GM23338 (cell line): ENCODE results near the gene RAD51AP1. TPM values are rescaled to one million over a fixed set of nuclear protein-coding genes. Genes with fewer than 3 reads are reported as not detected.

Experiments used
- ATAC-seq: fragments of 200-7000 bp; cut with Tn5 transposase; 3 replicates; pipeline ENCODE4 v1.9.1; 2020
- DNase-seq: peaks from one replicate; pipeline ENCODE4 v3.0.0-alpha.2; 2015; ENCODE audit warnings: low spot score
- H2AFZ ChIP-seq: fragments of 200-600 bp; sonication (generic); 2 replicates; pipeline ENCODE4 v1.8.0; 2016; ENCODE audit warnings: antibody characterized with exemption, mild to moderate bottlenecking, moderate library complexity
- H3F3A ChIP-seq: fragments of 200-600 bp; sonication (generic); replicated peaks from 2 replicates; pipeline ENCODE4 v1.8.0; 2017; ENCODE audit warnings: antibody characterized with exemption, mixed run types, low read depth
- H3K27ac ChIP-seq: fragments of 200-600 bp; sonication (generic); 2 replicates; pipeline ENCODE4 v1.6.1; 2016; ENCODE audit warnings: low read depth
- H3K27me3 ChIP-seq: fragments of 200-600 bp; sonication (generic); 2 replicates; pipeline ENCODE4 v1.8.0; 2016; ENCODE audit warnings: mild to moderate bottlenecking, mixed run types, moderate library complexity; ENCODE audit not compliant: insufficient read depth
- H3K36me3 ChIP-seq: fragments of 200-600 bp; sonication (generic); 2 replicates; pipeline ENCODE4 v1.8.0; 2016; ENCODE audit warnings: mild to moderate bottlenecking; ENCODE audit not compliant: insufficient read depth
- H3K4me1 ChIP-seq: fragments of 200-600 bp; sonication (generic); 2 replicates; pipeline ENCODE4 v1.8.0; 2016; ENCODE audit warnings: mild to moderate bottlenecking, moderate library complexity; ENCODE audit not compliant: insufficient read depth
- H3K4me2 ChIP-seq: fragments of 200-600 bp; sonication (generic); 2 replicates; pipeline ENCODE4 v1.7.1; 2017; ENCODE audit warnings: mixed run types
- H3K4me3 ChIP-seq: fragments of 200-600 bp; sonication (generic); 2 replicates; pipeline ENCODE4 v1.6.1; 2016; ENCODE audit warnings: mixed run types
- H3K79me2 ChIP-seq: fragments of 200-600 bp; sonication (generic); replicated peaks from 2 replicates; pipeline ENCODE4 v1.8.0; 2017; ENCODE audit warnings: mild to moderate bottlenecking; ENCODE audit not compliant: insufficient read depth
- H3K9me2 ChIP-seq: fragments of 200-600 bp; sonication (generic); 2 replicates; pipeline ENCODE4 v1.8.0; 2017; ENCODE audit not compliant: insufficient read depth
- H4K20me1 ChIP-seq: fragments of 200-600 bp; sonication (generic); replicated peaks from 2 replicates; pipeline ENCODE4 v1.8.0; 2017; ENCODE audit warnings: mild to moderate bottlenecking; ENCODE audit not compliant: insufficient read depth
- H3K27ac Mint-ChIP-seq: 2 replicates; pipeline ENCODE4 v1.8.0; 2020; ENCODE audit warnings: inconsistent platforms, mild to moderate bottlenecking, moderate library complexity, mixed read lengths
- H3K27me3 Mint-ChIP-seq: 3 replicates; pipeline ENCODE4 v1.8.0; 2022; ENCODE audit warnings: low read depth, mild to moderate bottlenecking, moderate library complexity, mixed read lengths, inconsistent platforms; ENCODE audit not compliant: insufficient read depth, poor library complexity
- H3K36me3 Mint-ChIP-seq: 3 replicates; pipeline ENCODE4 v1.8.0; 2021; ENCODE audit warnings: low read depth, mild to moderate bottlenecking, inconsistent platforms, moderate library complexity, mixed read lengths
- H3K4me1 Mint-ChIP-seq: 3 replicates; pipeline ENCODE4 v1.8.0; 2020; ENCODE audit warnings: mild to moderate bottlenecking, inconsistent platforms, mixed read lengths
- H3K4me3 Mint-ChIP-seq: 3 replicates; pipeline ENCODE4 v1.8.0; 2021; ENCODE audit warnings: moderate library complexity, mild to moderate bottlenecking, inconsistent platforms, mixed read lengths
- H3K9me3 Mint-ChIP-seq: 3 replicates; pipeline ENCODE4 v1.8.0; 2020; ENCODE audit warnings: moderate library complexity, mild to moderate bottlenecking, inconsistent platforms, mixed read lengths
- CREB1 ChIP-seq: fragments of 250-450 bp; sonication (Bioruptor Pico); IDR thresholded peaks from 2 replicates; pipeline ENCODE4 v1.5.0; 2020; ENCODE audit warnings: low read depth, mild to moderate bottlenecking, moderate library complexity
- CTCF ChIP-seq, 2 experiments: fragments of 200-600 bp in 1 of 2; sonication (generic) in 1 of 2; conservative IDR thresholded peaks; 2 replicates each; pipeline versions ENCODE4 v1.5.1 to v1.6.1; 2016 to 2017; ENCODE audit warnings: antibody characterized with exemption in 2 of 2, low read depth in 2 of 2, mild to moderate bottlenecking in 2 of 2, moderate library complexity in 1 of 2
- NANOG ChIP-seq: IDR thresholded peaks from 2 replicates; pipeline ENCODE4 v1.6.1; 2016; ENCODE audit warnings: antibody characterized with exemption, borderline replicate concordance
- ZNF462 ChIP-seq: fragments of 250-450 bp; sonication (Bioruptor Pico); IDR thresholded peaks from 2 replicates; pipeline ENCODE4 v1.5.0; 2020; ENCODE audit warnings: mild to moderate bottlenecking, moderate library complexity
- polyA plus RNA-seq: library from polyadenylated mRNA; unstranded; fragments of >200 nt; fragmentation: Nextera tagmentation; extraction: Ambion mirVana; gene quantifications from 2 replicates; pipeline ENCODE4 v1.2.1, GENCODE V29; 2016
- total RNA-seq: library from RNA; depleted of rRNA; stranded (reverse); fragments of >200 nt; shearing (Covaris generic); gene quantifications from 2 replicates; pipeline ENCODE4 v1.2.3, GENCODE V29; 2014; rRNA removed

RAD51AP1 gene
- total and polyA plus RNA-seq, 2 experiments from 2014 or later, result 75.2 to 119 TPM

GRCh38 chr12:4609071-4609470 is 70.4 kb downstream of the RAD51AP1 start:
- Histone ChIP-seq H3K27ac (no peak overlapping the region), H2AFZ (no peak overlapping the region), H3F3A (no peaks in the 10 kb centered on the region), H4K20me1 (no peaks in the 10 kb centered on the region), H3K79me2 (no peaks in the 10 kb centered on the region; the same call in 1 of the 2 replicates), H3K27me3 (no peaks in the 10 kb centered on the region), H3K4me2 (no peak overlapping the region), H3K4me3 (no peak overlapping the region), H3K36me3 (no peaks in the 10 kb centered on the region), H3K4me1 (no peaks in the 10 kb centered on the region; the same call in 1 of the 2 replicates), H3K9me2 (peaks cover 3% of the 10 kb centered on the region; the same call in 1 of the 2 replicates)
- Mint-ChIP-seq H3K36me3 (0 out of 3 replicates have a peak, but pooled peaks cover 4% of the 10 kb centered on the region), H3K27ac (no peak overlapping the region), H3K4me1 (peaks cover 8% of the 10 kb centered on the region; the same call in 2 of the 3 replicates), H3K4me3 (no peak overlapping the region), H3K27me3 (peaks cover 9% of the 10 kb centered on the region), H3K9me3 (no peaks in the 10 kb centered on the region)
- ATAC-seq (no peak), DNase-seq (no peak)
- TF ChIP-seq NANOG (no peak), CREB1 (CRISPR knock-in tag) (no peak), CTCF (conservative IDR thresholded peaks at IDR 0.05; ENCODE audit: low read depth in 2 of 2) (no peak), ZNF462 (CRISPR knock-in tag) (no peak)

Other genes starting within 250 kb of the RAD51AP1 start
- gene TIGAR, start 217.7 kb upstream of the RAD51AP1 start, total RNA-seq, result 10.4 and 17.0 TPM in 2 replicates
- gene TIGAR, start 217.7 kb upstream of the RAD51AP1 start, polyA plus RNA-seq, result 9.3 and 13.3 TPM in 2 replicates
- 0.23 and 0.56 TPM in 2 replicates for gene FGF23, start 159.2 kb upstream of the RAD51AP1 start, total RNA-seq
- gene FGF23, start 159.2 kb upstream of the RAD51AP1 start, polyA plus RNA-seq, result 0.19 and 0.44 TPM in 2 replicates
- gene FGF6, start 93.1 kb upstream of the RAD51AP1 start, total RNA-seq, result not detected in 2 replicates
- gene FGF6, start 93.1 kb upstream of the RAD51AP1 start, polyA plus RNA-seq, result not detected in 2 replicates
- gene DYRK4, start 23.3 kb downstream of the RAD51AP1 start, total RNA-seq, result 11.3 and 15.0 TPM in 2 replicates
- gene DYRK4, start 23.3 kb downstream of the RAD51AP1 start, polyA plus RNA-seq, result 16.9 and 17.3 TPM in 2 replicates
- gene AKAP3, start 110.2 kb downstream of the RAD51AP1 start, total RNA-seq, result 1.9 and 3.2 TPM in 2 replicates
- 1.3 and 1.4 TPM in 2 replicates for gene AKAP3, start 110.2 kb downstream of the RAD51AP1 start, polyA plus RNA-seq
- 17.8 and 35.4 TPM in 2 replicates for gene NDUFA9, start 110.2 kb downstream of the RAD51AP1 start, total RNA-seq
- 71.0 and 79.8 TPM in 2 replicates for gene NDUFA9, start 110.2 kb downstream of the RAD51AP1 start, polyA plus RNA-seq
- gene GALNT8, start 181.5 kb downstream of the RAD51AP1 start, total RNA-seq, result 7.7 and 8.4 TPM in 2 replicates
- gene GALNT8, start 181.5 kb downstream of the RAD51AP1 start, polyA plus RNA-seq, result 3.8 and 5.4 TPM in 2 replicates